Ammon's horn (tissue), 1 donor: ENCODE measurements around the gene LMX1B.

Experiments
- DNase-seq: peaks from one replicate; pipeline ENCODE4 v3.0.0-alpha.2; 2016; ENCODE audit warnings: low spot score

LMX1B gene

GRCh38 chr9:126604059-126605055 is 9.4 kb upstream of the LMX1B start:
- DNase-seq, result no peak

- DNase-seq, result no peak
Measured at GRCh38 chr9:126605792-126606482, 7.8 kb upstream of the LMX1B start.

- no peak for DNase-seq
Measured at GRCh38 chr9:126606483-126606870, 7.3 kb upstream of the LMX1B start.

- DNase-seq, result no peak
Measured at GRCh38 chr9:126607086-126607485, 6.6 kb upstream of the LMX1B start.

- no peak for DNase-seq
Measured at GRCh38 chr9:126607731-126608130, 6.0 kb upstream of the LMX1B start.

- DNase-seq, result no peak
Measured at GRCh38 chr9:126608551-126608950, 5.2 kb upstream of the LMX1B start.

GRCh38 chr9:126609191-126609590 is 4.5 kb upstream of the LMX1B start:
- DNase-seq, result no peak

- no peak for DNase-seq
Measured at GRCh38 chr9:126609711-126610388, 3.9 kb upstream of the LMX1B start.

GRCh38 chr9:126611193-126611591 is 2.5 kb upstream of the LMX1B start:
- no peak for DNase-seq

GRCh38 chr9:126611592-126612325 is 2.0 kb upstream of the LMX1B start:
- DNase-seq, result peak; percentile 54

GRCh38 chr9:126612326-126612812 is 1.4 kb upstream of the LMX1B start:
- DNase-seq, result no peak

GRCh38 chr9:126612813-126613641 is 701 bp upstream of the LMX1B start:
- DNase-seq, result no peak

- no peak for DNase-seq
Measured at GRCh38 chr9:126614088-126614454, 343 bp downstream of the LMX1B start.

- no peak for DNase-seq
Measured at GRCh38 chr9:126614455-126615244, 922 bp downstream of the LMX1B start.

GRCh38 chr9:126615245-126615790 is 1.6 kb downstream of the LMX1B start:
- DNase-seq, result no peak

- DNase-seq, result no peak
Measured at GRCh38 chr9:126615791-126616447, 2.2 kb downstream of the LMX1B start.

GRCh38 chr9:126616521-126616976 is 2.8 kb downstream of the LMX1B start:
- no peak for DNase-seq

- DNase-seq, result no peak
Measured at GRCh38 chr9:126617003-126617822, 3.5 kb downstream of the LMX1B start.
